ENCODE measurements around the gene TOMM5. TPM values are rescaled to one million over a fixed set of nuclear protein-coding genes. Genes with fewer than 3 reads are reported as not detected.

TOMM5 gene
- total RNA-seq = 10 to 100 TPM; 65.7 to 75.7 TPM

- peaks cover 5 to 13% of the 10 kb centered on the region in 2 donors for H3K36me3 Mint-ChIP-seq (ENCODE audit: insufficient read depth in 2 of 2)
- H3K4me3 Mint-ChIP-seq = peak within 1 kb of the TSS; percentile 100
- peak within 1 kb of the TSS; percentile 99 for H3K27ac Mint-ChIP-seq
- H3K9me3 Mint-ChIP-seq = no peaks in the 10 kb centered on the region
- DNase-seq = peak; percentile 91 to 94
- H3K27me3 Mint-ChIP-seq (ENCODE audit: low read depth) = peaks cover 12% of the 10 kb centered on the region
- peaks cover 47% of the 10 kb centered on the region for H3K4me1 Mint-ChIP-seq (ENCODE audit: low read depth)
- peak; percentile 99 for ATAC-seq (replicated peaks in 1 of 2)
These were observed at the start of gene TOMM5 for GRCh38 chr9:37592108-37592951. TOMM5 (minus strand) TSS chr9:37592597; CDS start chr9:37592532, 65 bp downstream.

- DNase-seq = no peak
- no peak overlapping the region for H3K4me3 Mint-ChIP-seq
- H3K27me3 Mint-ChIP-seq (ENCODE audit: low read depth) = peaks cover 37% of the 10 kb centered on the region
- H3K9me3 Mint-ChIP-seq = no peaks in the 10 kb centered on the region
- no peaks in the 10 kb centered on the region for H3K4me1 Mint-ChIP-seq (ENCODE audit: low read depth)
- no peak overlapping the region for H3K27ac Mint-ChIP-seq
- no peaks in the 10 kb centered on the region for H3K36me3 Mint-ChIP-seq (ENCODE audit: insufficient read depth in 2 of 2)
- no peak for ATAC-seq (replicated peaks in 1 of 2)
These were observed 48.9 kb upstream of the TOMM5 start for GRCh38 chr9:37641331-37641730.

- Mint-ChIP-seq H3K27me3 (ENCODE audit: low read depth) (peaks cover 33% of the 10 kb centered on the region), H3K36me3 (ENCODE audit: insufficient read depth in 2 of 2) (no peaks in the 10 kb centered on the region), H3K9me3 (no peaks in the 10 kb centered on the region), H3K4me3 (no peak overlapping the region), H3K4me1 (ENCODE audit: low read depth) (no peaks in the 10 kb centered on the region), H3K27ac (no peak overlapping the region)
- DNase-seq (no peak), ATAC-seq (replicated peaks in 1 of 2) (no peak)
These were observed 47.8 kb upstream of the TOMM5 start for GRCh38 chr9:37640246-37640645.

GRCh38 chr9:37639841-37640240 lies 47.4 kb upstream of the TOMM5 start:
- DNase-seq = no peak
- no peak for ATAC-seq (replicated peaks in 1 of 2)
- Mint-ChIP-seq H3K27ac (no peak overlapping the region), H3K9me3 (no peaks in the 10 kb centered on the region), H3K27me3 (ENCODE audit: low read depth) (peaks cover 29% of the 10 kb centered on the region), H3K36me3 (ENCODE audit: insufficient read depth in 2 of 2) (no peaks in the 10 kb centered on the region), H3K4me3 (no peak overlapping the region), H3K4me1 (ENCODE audit: low read depth) (no peaks in the 10 kb centered on the region)

GRCh38 chr9:37639109-37639762 lies 46.8 kb upstream of the TOMM5 start:
- Mint-ChIP-seq H3K9me3 (no peaks in the 10 kb centered on the region), H3K4me1 (ENCODE audit: low read depth) (no peaks in the 10 kb centered on the region), H3K27me3 (ENCODE audit: low read depth) (peaks cover 24% of the 10 kb centered on the region), H3K36me3 (ENCODE audit: insufficient read depth in 2 of 2) (no peaks in the 10 kb centered on the region), H3K4me3 (no peak overlapping the region), H3K27ac (no peak overlapping the region)
- DNase-seq (no peak), ATAC-seq (replicated peaks in 1 of 2) (no peak)

GRCh38 chr9:37636511-37637448 lies 44.4 kb upstream of the TOMM5 start:
- no peaks in the 10 kb centered on the region for H3K36me3 Mint-ChIP-seq (ENCODE audit: insufficient read depth in 2 of 2)
- ATAC-seq (replicated peaks in 1 of 2) (no peak), DNase-seq (no peak)
- H3K4me3 Mint-ChIP-seq = no peak overlapping the region
- H3K27ac Mint-ChIP-seq = no peak overlapping the region
- no peaks in the 10 kb centered on the region for H3K9me3 Mint-ChIP-seq
- H3K4me1 Mint-ChIP-seq (ENCODE audit: low read depth) = no peaks in the 10 kb centered on the region
- peaks cover 9% of the 10 kb centered on the region for H3K27me3 Mint-ChIP-seq (ENCODE audit: low read depth)

- Mint-ChIP-seq H3K27me3 (ENCODE audit: low read depth) (peaks cover 9% of the 10 kb centered on the region), H3K4me3 (no peak overlapping the region), H3K36me3 (ENCODE audit: insufficient read depth in 2 of 2) (no peaks in the 10 kb centered on the region), H3K4me1 (ENCODE audit: low read depth) (no peaks in the 10 kb centered on the region), H3K27ac (no peak overlapping the region), H3K9me3 (no peaks in the 10 kb centered on the region)
- ATAC-seq (replicated peaks in 1 of 2) (no peak), DNase-seq (no peak)
These were observed 43.4 kb upstream of the TOMM5 start for GRCh38 chr9:37635808-37636207.

GRCh38 chr9:37632479-37632878 lies 40.1 kb upstream of the TOMM5 start:
- ATAC-seq (replicated peaks in 1 of 2) (no peak), DNase-seq (no peak)
- Mint-ChIP-seq H3K9me3 (no peaks in the 10 kb centered on the region), H3K4me1 (ENCODE audit: low read depth) (no peaks in the 10 kb centered on the region), H3K27me3 (ENCODE audit: low read depth) (peaks cover 7% of the 10 kb centered on the region), H3K4me3 (no peak overlapping the region), H3K36me3 (ENCODE audit: insufficient read depth in 2 of 2) (no peaks in the 10 kb centered on the region), H3K27ac (no peak overlapping the region)

- Mint-ChIP-seq H3K9me3 (no peaks in the 10 kb centered on the region), H3K27ac (no peak overlapping the region), H3K4me1 (ENCODE audit: low read depth) (no peaks in the 10 kb centered on the region), H3K4me3 (no peak overlapping the region), H3K27me3 (ENCODE audit: low read depth) (no peaks in the 10 kb centered on the region), H3K36me3 (ENCODE audit: insufficient read depth in 2 of 2) (no peaks in the 10 kb centered on the region)
- ATAC-seq (replicated peaks in 1 of 2) (no peak), DNase-seq (no peak)
These were observed 34.4 kb upstream of the TOMM5 start for GRCh38 chr9:37626708-37627292.

GRCh38 chr9:37625758-37626147 lies 33.4 kb upstream of the TOMM5 start:
- no peak overlapping the region for H3K27ac Mint-ChIP-seq
- H3K36me3 Mint-ChIP-seq (ENCODE audit: insufficient read depth in 2 of 2) = no peaks in the 10 kb centered on the region
- no peaks in the 10 kb centered on the region for H3K27me3 Mint-ChIP-seq (ENCODE audit: low read depth)
- DNase-seq (no peak), ATAC-seq (replicated peaks in 1 of 2) (no peak)
- no peaks in the 10 kb centered on the region for H3K9me3 Mint-ChIP-seq
- no peak overlapping the region for H3K4me3 Mint-ChIP-seq
- no peaks in the 10 kb centered on the region for H3K4me1 Mint-ChIP-seq (ENCODE audit: low read depth)

GRCh38 chr9:37625036-37625757 lies 32.8 kb upstream of the TOMM5 start:
- Mint-ChIP-seq H3K4me3 (no peak overlapping the region), H3K9me3 (no peaks in the 10 kb centered on the region), H3K4me1 (ENCODE audit: low read depth) (no peaks in the 10 kb centered on the region), H3K36me3 (ENCODE audit: insufficient read depth in 2 of 2) (no peaks in the 10 kb centered on the region), H3K27ac (no peak overlapping the region), H3K27me3 (ENCODE audit: low read depth) (no peaks in the 10 kb centered on the region)
- ATAC-seq (replicated peaks in 1 of 2) = no peak
- no peak for DNase-seq

- no peaks in the 10 kb centered on the region for H3K36me3 Mint-ChIP-seq (ENCODE audit: insufficient read depth in 2 of 2)
- no peaks in the 10 kb centered on the region for H3K9me3 Mint-ChIP-seq
- H3K4me1 Mint-ChIP-seq (ENCODE audit: low read depth) = no peaks in the 10 kb centered on the region
- no peak for DNase-seq
- no peak overlapping the region for H3K27ac Mint-ChIP-seq
- no peak for ATAC-seq (replicated peaks in 1 of 2)
- H3K4me3 Mint-ChIP-seq = no peak overlapping the region
- no peaks in the 10 kb centered on the region for H3K27me3 Mint-ChIP-seq (ENCODE audit: low read depth)
These were observed 31.7 kb upstream of the TOMM5 start for GRCh38 chr9:37624073-37624472.
